HG03460 (cell line): ENCODE data around the gene GET3.
A peak's percentile ranks its signal among the peaks of the same experiment; 100 is the strongest.

Experiments used
- ATAC-seq: cut with Tn5 transposase; IDR thresholded peaks from one replicate; pipeline ENCODE4 v1.9.1; 2021; ENCODE audit not compliant: unreplicated experiment

GET3 gene

GRCh38 chr19:12778017-12778904 lies 41.0 kb downstream of the GET3 start:
- ATAC-seq = no peak

GRCh38 chr19:12778905-12779161 lies 41.5 kb downstream of the GET3 start:
- no peak for ATAC-seq

GRCh38 chr19:12779162-12779993 lies 42.1 kb downstream of the GET3 start:
- ATAC-seq = no peak

- ATAC-seq = no peak
Observed at GRCh38 chr19:12782174-12782423, 44.8 kb downstream of the GET3 start.

- no peak for ATAC-seq
Observed at GRCh38 chr19:12782424-12783290, 45.4 kb downstream of the GET3 start.

GRCh38 chr19:12783291-12783848 lies 46.1 kb downstream of the GET3 start:
- no peak for ATAC-seq

GRCh38 chr19:12783849-12784393 lies 46.6 kb downstream of the GET3 start:
- no peak for ATAC-seq

GRCh38 chr19:12784394-12784870 lies 47.1 kb downstream of the GET3 start:
- no peak for ATAC-seq

GRCh38 chr19:12784871-12785430 lies 47.7 kb downstream of the GET3 start:
- ATAC-seq = no peak

GRCh38 chr19:12785431-12786031 lies 48.2 kb downstream of the GET3 start:
- no peak for ATAC-seq

- no peak for ATAC-seq
Observed at GRCh38 chr19:12786141-12786870, 49.0 kb downstream of the GET3 start.

GRCh38 chr19:12786952-12787351 lies 49.7 kb downstream of the GET3 start:
- no peak for ATAC-seq

GRCh38 chr19:12787458-12787857 lies 50.2 kb downstream of the GET3 start:
- no peak for ATAC-seq

GRCh38 chr19:12788042-12788681 lies 50.9 kb downstream of the GET3 start:
- ATAC-seq = no peak

- ATAC-seq = no peak
Observed at GRCh38 chr19:12788682-12789097, 51.4 kb downstream of the GET3 start.

- no peak for ATAC-seq
Observed at GRCh38 chr19:12789098-12789903, 52.0 kb downstream of the GET3 start.

- peak; percentile 33 for ATAC-seq
Observed at GRCh38 chr19:12789904-12790619, 52.8 kb downstream of the GET3 start.
